ENCODE data around the gene AGXT. TPM values are rescaled to one million over a fixed set of nuclear protein-coding genes. Genes with fewer than 3 reads are reported as not detected.

The AGXT gene
- total RNA-seq, 1 experiment from 2014 or later, result not detected

DNA sequence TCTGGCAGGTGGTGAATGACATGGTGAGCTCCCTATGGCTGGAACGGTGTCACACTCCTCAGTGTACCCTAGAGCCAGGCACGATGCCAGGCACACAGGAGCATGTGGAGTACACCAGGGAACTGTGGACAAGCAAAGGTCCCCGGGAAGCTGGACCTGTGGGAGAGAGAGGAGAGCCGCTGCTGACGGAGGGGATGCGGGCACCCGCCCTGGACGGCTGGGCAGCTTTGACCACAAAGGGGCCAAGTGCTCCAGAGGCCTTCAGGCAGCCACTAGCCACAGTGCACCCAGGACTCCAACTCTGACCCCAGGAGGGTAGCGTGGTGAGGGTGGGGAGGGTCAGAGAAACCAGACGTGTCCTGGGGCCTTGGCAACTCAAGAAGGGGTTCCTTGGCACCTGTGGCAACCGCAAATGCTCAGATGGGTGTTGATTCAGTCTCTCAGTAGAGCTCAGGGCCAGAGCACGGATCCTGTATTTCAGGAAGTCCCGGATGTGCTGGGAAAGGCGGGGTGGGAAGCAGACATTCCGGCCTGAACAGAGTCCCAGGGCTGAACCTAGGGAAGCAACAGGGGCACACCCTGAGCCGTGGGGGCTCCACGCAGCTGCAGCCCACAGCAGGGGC, 29.6 kb downstream of the AGXT start:
- intact Hi-C loops (cut with micrococcal nuclease; ENCODE audit: unreplicated experiment), result no loop called here
- DNase-seq (ENCODE audit: low spot score), result no peak
- Histone ChIP-seq H3K4me1 (ENCODE audit: insufficient read depth, low read length, poor library complexity, severe bottlenecking) (no peaks in the 10 kb centered on the region), H3K27me3 (replicated peaks; ENCODE audit: insufficient read depth, low read depth, low read length, poor library complexity) (no peaks in the 10 kb centered on the region), H3K9me3 (ENCODE audit: low read depth, low read length, poor library complexity, severe bottlenecking) (no peaks in the 10 kb centered on the region), H3K36me3 (ENCODE audit: insufficient read depth, low read length, poor library complexity, severe bottlenecking) (no peaks in the 10 kb centered on the region), H3K4me3 (ENCODE audit: low read depth, low read length, poor library complexity, severe bottlenecking) (no peak overlapping the region), H3K27ac (ENCODE audit: low read depth, low read length, poor library complexity, severe bottlenecking) (no peak overlapping the region)
- ChIA-PET CTCF (no interaction called here), POLR2A (ENCODE audit: low non-redundant PET) (no interaction called here)
- no TSS peak for BruUV-seq (replicated peaks)
- TF ChIP-seq EZH2 (IDR thresholded peaks at IDR 0.05; ENCODE audit: borderline replicate concordance, low read depth, low read length, poor library complexity, severe bottlenecking), result no peak
- TF ChIP-seq, protein P1, sequence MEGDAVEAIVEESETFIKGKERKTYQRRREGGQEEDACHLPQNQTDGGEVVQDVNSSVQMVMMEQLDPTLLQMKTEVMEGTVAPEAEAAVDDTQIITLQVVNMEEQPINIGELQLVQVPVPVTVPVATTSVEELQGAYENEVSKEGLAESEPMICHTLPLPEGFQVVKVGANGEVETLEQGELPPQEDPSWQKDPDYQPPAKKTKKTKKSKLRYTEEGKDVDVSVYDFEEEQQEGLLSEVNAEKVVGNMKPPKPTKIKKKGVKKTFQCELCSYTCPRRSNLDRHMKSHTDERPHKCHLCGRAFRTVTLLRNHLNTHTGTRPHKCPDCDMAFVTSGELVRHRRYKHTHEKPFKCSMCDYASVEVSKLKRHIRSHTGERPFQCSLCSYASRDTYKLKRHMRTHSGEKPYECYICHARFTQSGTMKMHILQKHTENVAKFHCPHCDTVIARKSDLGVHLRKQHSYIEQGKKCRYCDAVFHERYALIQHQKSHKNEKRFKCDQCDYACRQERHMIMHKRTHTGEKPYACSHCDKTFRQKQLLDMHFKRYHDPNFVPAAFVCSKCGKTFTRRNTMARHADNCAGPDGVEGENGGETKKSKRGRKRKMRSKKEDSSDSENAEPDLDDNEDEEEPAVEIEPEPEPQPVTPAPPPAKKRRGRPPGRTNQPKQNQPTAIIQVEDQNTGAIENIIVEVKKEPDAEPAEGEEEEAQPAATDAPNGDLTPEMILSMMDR (conservative IDR thresholded peaks at IDR 0.05; ENCODE audit: low read depth, low read length), result no peak

DNA sequence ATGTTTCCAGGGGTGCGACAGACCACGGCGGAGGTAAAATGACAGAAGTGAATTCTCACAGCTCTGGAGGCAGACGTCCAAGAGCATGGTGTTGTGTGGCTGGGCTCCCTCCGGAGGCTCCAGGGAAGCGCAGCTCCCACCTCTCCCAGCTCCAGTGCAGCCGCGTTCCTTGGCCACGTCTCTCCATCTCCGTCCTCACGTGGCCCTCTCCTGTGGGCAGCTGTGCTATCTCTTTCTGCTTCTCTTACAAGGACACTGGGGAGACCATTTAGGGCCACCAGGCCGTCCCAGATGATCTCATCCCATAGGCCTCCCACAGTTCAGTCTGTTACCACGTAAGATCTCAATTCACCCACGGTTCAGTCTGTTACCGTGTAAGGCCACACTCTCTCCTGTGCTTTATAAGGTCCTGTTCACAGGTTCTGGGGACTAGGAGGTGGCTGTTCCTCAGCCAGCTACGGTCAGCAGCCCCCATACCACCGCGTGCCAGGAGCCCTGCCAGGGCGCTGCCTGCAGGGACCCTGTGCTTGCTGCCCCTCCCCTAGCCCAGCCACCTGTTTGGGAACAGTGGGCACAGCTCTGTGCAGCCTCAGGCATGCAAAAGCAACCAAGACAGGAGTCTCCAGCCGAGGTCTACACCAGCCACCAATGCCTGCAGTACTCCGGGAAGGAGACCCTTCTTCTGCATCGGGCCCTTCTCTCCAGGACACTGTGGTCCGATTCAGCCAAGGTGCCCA, 30.3 kb downstream of the AGXT start:
- POLR2A ChIA-PET (ENCODE audit: low non-redundant PET), result no interaction called here
- no peaks in the 10 kb centered on the region for H3K27me3 ChIP-seq (replicated peaks; ENCODE audit: insufficient read depth, low read depth, low read length, poor library complexity)

DNA sequence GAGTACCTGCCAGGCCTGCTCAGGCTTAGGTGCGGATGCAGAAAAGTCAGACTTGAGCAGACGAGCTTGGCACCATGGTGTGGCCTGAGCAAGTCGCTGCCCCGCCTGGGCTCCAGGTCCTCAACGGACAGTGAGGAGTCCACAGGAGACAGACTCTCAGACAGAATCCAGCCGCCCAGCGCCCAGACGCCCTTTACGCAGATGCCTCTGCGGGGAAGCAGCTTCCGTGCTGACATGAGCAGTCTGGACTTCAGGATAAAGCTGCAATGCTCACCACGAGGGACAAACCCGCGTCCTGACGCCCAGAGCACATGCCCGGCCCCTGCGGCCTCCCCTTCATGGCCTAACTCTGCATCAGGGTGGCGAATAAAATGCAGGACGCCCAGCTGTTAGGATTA, 30.8 kb downstream of the AGXT start:
- Histone ChIP-seq H3K4me1 (ENCODE audit: insufficient read depth, low read length, poor library complexity, severe bottlenecking) (peaks cover under 1% of the 10 kb centered on the region), H3K27me3 (replicated peaks; ENCODE audit: insufficient read depth, low read depth, low read length, poor library complexity) (no peaks in the 10 kb centered on the region), H3K4me3 (ENCODE audit: low read depth, low read length, poor library complexity, severe bottlenecking) (no peak overlapping the region), H3K9me3 (ENCODE audit: low read depth, low read length, poor library complexity, severe bottlenecking) (no peaks in the 10 kb centered on the region), H3K36me3 (ENCODE audit: insufficient read depth, low read length, poor library complexity, severe bottlenecking) (no peaks in the 10 kb centered on the region), H3K27ac (ENCODE audit: low read depth, low read length, poor library complexity, severe bottlenecking) (no peak overlapping the region)
- ChIA-PET CTCF (no interaction called here), POLR2A (ENCODE audit: low non-redundant PET) (no interaction called here)
- intact Hi-C loops (cut with micrococcal nuclease; ENCODE audit: unreplicated experiment), result no loop called here
- no peak for DNase-seq (ENCODE audit: low spot score)
- no peak for TF ChIP-seq EZH2 (IDR thresholded peaks at IDR 0.05; ENCODE audit: borderline replicate concordance, low read depth, low read length, poor library complexity, severe bottlenecking)
- TF ChIP-seq, protein P1 (conservative IDR thresholded peaks at IDR 0.05; ENCODE audit: low read depth, low read length), result no peak
- no TSS peak for BruUV-seq (replicated peaks)

More for the DNA sequence above, 30.3 kb downstream of the AGXT start:
- Histone ChIP-seq H3K27ac (ENCODE audit: low read depth, low read length, poor library complexity, severe bottlenecking) (no peak overlapping the region), H3K4me3 (ENCODE audit: low read depth, low read length, poor library complexity, severe bottlenecking) (no peak overlapping the region), H3K4me1 (ENCODE audit: insufficient read depth, low read length, poor library complexity, severe bottlenecking) (no peaks in the 10 kb centered on the region), H3K36me3 (ENCODE audit: insufficient read depth, low read length, poor library complexity, severe bottlenecking) (no peaks in the 10 kb centered on the region), H3K9me3 (ENCODE audit: low read depth, low read length, poor library complexity, severe bottlenecking) (no peaks in the 10 kb centered on the region)
- CTCF ChIA-PET, result no interaction called here
- BruUV-seq (replicated peaks), result no TSS peak
- no peak for TF ChIP-seq EZH2 (IDR thresholded peaks at IDR 0.05; ENCODE audit: borderline replicate concordance, low read depth, low read length, poor library complexity, severe bottlenecking)
- TF ChIP-seq, protein P1 (conservative IDR thresholded peaks at IDR 0.05; ENCODE audit: low read depth, low read length), result no peak
- no peak for DNase-seq (ENCODE audit: low spot score)
- intact Hi-C loops (cut with micrococcal nuclease; ENCODE audit: unreplicated experiment), result no loop called here
